Esophagus muscularis mucosa (tissue), 4 donors: ENCODE results near the gene NT5C.

Experiments
- CTCF ChIP-seq, 3 experiments: fragments of 200-600 bp in 2 of 3; fragments of 450-650 bp in 1 of 3; sonication (generic) in 2 of 3; IDR thresholded peaks; one replicate each; pipeline ENCODE4 v1.5.1; 2017 to 2019; ENCODE audit warnings: antibody characterized with exemption in 3 of 3, mild to moderate bottlenecking in 2 of 3, moderate library complexity in 1 of 3
- EP300 ChIP-seq: sonication (generic); formaldehyde crosslinking; IDR thresholded peaks from one replicate; pipeline ENCODE4 v1.6.1; 2017; ENCODE audit warnings: antibody characterized with exemption
- POLR2A ChIP-seq: fragments of 450-650 bp; IDR thresholded peaks from one replicate; pipeline ENCODE4 v1.6.1; 2017; ENCODE audit warnings: antibody characterized with exemption, moderate library complexity, mild to moderate bottlenecking, low read depth
- POLR2AphosphoS5 ChIP-seq, 2 donors: sonication (generic); formaldehyde crosslinking; IDR thresholded peaks; one replicate each; pipeline ENCODE4 v1.6.1; 2017; ENCODE audit warnings: antibody characterized with exemption in 2 of 2

GRCh38 chr17:75176625-75177024 is 45.1 kb upstream of the NT5C start:
- TF ChIP-seq CTCF (IDR thresholded peaks at IDR 0.05): no peak
- TF ChIP-seq POLR2A: no peak
- no peak for TF ChIP-seq POLR2AphosphoS5 (IDR thresholded peaks at IDR 0.05)
- TF ChIP-seq EP300: no peak
